ENCODE results near the gene CCDC134.

Gene CCDC134

GRCh38 chr22:41800348-41801146, at the start of gene CCDC134:
Gene CCDC134, plus strand, starts transcription at chr22:41800679. Its CDS starts 8,212 bp downstream, at chr22:41808891.
- Histone ChIP-seq H3K4me3 (ENCODE audit: low read depth in 1 of 2, low read length in 2 of 2) (peak within 1 kb of the TSS; percentile 78 to 91), H3K9me3 (ENCODE audit: control insufficient read depth in 1 of 2, low read length in 2 of 2) (no peaks in the 10 kb centered on the region), H3K9ac (ENCODE audit: low read depth in 1 of 2, low read length in 2 of 2) (peak within 1 kb of the TSS; percentile 93 to 94), H3K27ac (ENCODE audit: low read depth, low read length) (peak within 1 kb of the TSS; percentile 80), H3K4me1 (ENCODE audit: control insufficient read depth in 1 of 2, insufficient read depth in 2 of 2, low read length in 2 of 2) (peaks cover 21 to 23% of the 10 kb centered on the region in 2 donors), H3K36me3 (ENCODE audit: control insufficient read depth in 1 of 2, insufficient read depth in 2 of 2, low read length in 2 of 2) (no peaks in the 10 kb centered on the region), H3K27me3 (ENCODE audit: control insufficient read depth in 1 of 2, insufficient read depth in 2 of 2, low read length in 2 of 2) (no peaks in the 10 kb centered on the region)

- H3K4me3 ChIP-seq (ENCODE audit: low read depth in 1 of 2, low read length in 2 of 2) = no peak overlapping the region
- H3K27me3 ChIP-seq (ENCODE audit: control insufficient read depth in 1 of 2, insufficient read depth in 2 of 2, low read length in 2 of 2) = no peaks in the 10 kb centered on the region
- H3K9me3 ChIP-seq (ENCODE audit: control insufficient read depth in 1 of 2, low read length in 2 of 2) = no peaks in the 10 kb centered on the region
- no peaks in the 10 kb centered on the region for H3K4me1 ChIP-seq (ENCODE audit: control insufficient read depth in 1 of 2, insufficient read depth in 2 of 2, low read length in 2 of 2)
- H3K27ac ChIP-seq (ENCODE audit: low read depth, low read length) = no peak overlapping the region
- H3K36me3 ChIP-seq (ENCODE audit: control insufficient read depth in 1 of 2, insufficient read depth in 2 of 2, low read length in 2 of 2) = no peaks in the 10 kb centered on the region
- H3K9ac ChIP-seq (ENCODE audit: low read depth in 1 of 2, low read length in 2 of 2) = no peak overlapping the region
Measured at GRCh38 chr22:41752011-41752970, 48.2 kb upstream of the CCDC134 start.

GRCh38 chr22:41753984-41754383, 46.5 kb upstream of the CCDC134 start:
- H3K9me3 ChIP-seq (ENCODE audit: control insufficient read depth in 1 of 2, low read length in 2 of 2) = no peaks in the 10 kb centered on the region
- no peaks in the 10 kb centered on the region for H3K27me3 ChIP-seq (ENCODE audit: control insufficient read depth in 1 of 2, insufficient read depth in 2 of 2, low read length in 2 of 2)
- H3K9ac ChIP-seq (ENCODE audit: low read depth in 1 of 2, low read length in 2 of 2) = no peak overlapping the region
- no peak overlapping the region for H3K27ac ChIP-seq (ENCODE audit: low read depth, low read length)
- no peaks in the 10 kb centered on the region for H3K36me3 ChIP-seq (ENCODE audit: control insufficient read depth in 1 of 2, insufficient read depth in 2 of 2, low read length in 2 of 2)
- no peak overlapping the region for H3K4me3 ChIP-seq (ENCODE audit: low read depth in 1 of 2, low read length in 2 of 2)
- no peaks in the 10 kb centered on the region for H3K4me1 ChIP-seq (ENCODE audit: control insufficient read depth in 1 of 2, insufficient read depth in 2 of 2, low read length in 2 of 2)

GRCh38 chr22:41757502-41757901, 43.0 kb upstream of the CCDC134 start:
- no peaks in the 10 kb centered on the region for H3K4me1 ChIP-seq (ENCODE audit: control insufficient read depth in 1 of 2, insufficient read depth in 2 of 2, low read length in 2 of 2)
- H3K27ac ChIP-seq (ENCODE audit: low read depth, low read length) = no peak overlapping the region
- H3K36me3 ChIP-seq (ENCODE audit: control insufficient read depth in 1 of 2, insufficient read depth in 2 of 2, low read length in 2 of 2) = no peaks in the 10 kb centered on the region
- H3K27me3 ChIP-seq (ENCODE audit: control insufficient read depth in 1 of 2, insufficient read depth in 2 of 2, low read length in 2 of 2) = no peaks in the 10 kb centered on the region
- no peaks in the 10 kb centered on the region for H3K9me3 ChIP-seq (ENCODE audit: control insufficient read depth in 1 of 2, low read length in 2 of 2)
- no peak overlapping the region for H3K4me3 ChIP-seq (ENCODE audit: low read depth in 1 of 2, low read length in 2 of 2)
- H3K9ac ChIP-seq (ENCODE audit: low read depth in 1 of 2, low read length in 2 of 2) = no peak overlapping the region

- Histone ChIP-seq H3K4me1 (ENCODE audit: control insufficient read depth in 1 of 2, insufficient read depth in 2 of 2, low read length in 2 of 2) (no peaks in the 10 kb centered on the region), H3K4me3 (ENCODE audit: low read depth in 1 of 2, low read length in 2 of 2) (no peak overlapping the region), H3K27ac (ENCODE audit: low read depth, low read length) (no peak overlapping the region), H3K27me3 (ENCODE audit: control insufficient read depth in 1 of 2, insufficient read depth in 2 of 2, low read length in 2 of 2) (no peaks in the 10 kb centered on the region), H3K9ac (ENCODE audit: low read depth in 1 of 2, low read length in 2 of 2) (no peak overlapping the region), H3K9me3 (ENCODE audit: control insufficient read depth in 1 of 2, low read length in 2 of 2) (no peaks in the 10 kb centered on the region), H3K36me3 (ENCODE audit: control insufficient read depth in 1 of 2, insufficient read depth in 2 of 2, low read length in 2 of 2) (no peaks in the 10 kb centered on the region)
Measured at GRCh38 chr22:41758231-41758630, 42.2 kb upstream of the CCDC134 start.

- no peaks in the 10 kb centered on the region for H3K9me3 ChIP-seq (ENCODE audit: control insufficient read depth in 1 of 2, low read length in 2 of 2)
- H3K27ac ChIP-seq (ENCODE audit: low read depth, low read length) = no peak overlapping the region
- H3K36me3 ChIP-seq (ENCODE audit: control insufficient read depth in 1 of 2, insufficient read depth in 2 of 2, low read length in 2 of 2) = no peaks in the 10 kb centered on the region
Measured at GRCh38 chr22:41762980-41763779, 37.3 kb upstream of the CCDC134 start.

GRCh38 chr22:41766476-41766875, 34.0 kb upstream of the CCDC134 start:
- Histone ChIP-seq H3K4me1 (ENCODE audit: control insufficient read depth in 1 of 2, insufficient read depth in 2 of 2, low read length in 2 of 2) (no peaks in the 10 kb centered on the region), H3K27ac (ENCODE audit: low read depth, low read length) (no peak overlapping the region), H3K4me3 (ENCODE audit: low read depth in 1 of 2, low read length in 2 of 2) (no peak overlapping the region), H3K9me3 (ENCODE audit: control insufficient read depth in 1 of 2, low read length in 2 of 2) (no peaks in the 10 kb centered on the region), H3K27me3 (ENCODE audit: control insufficient read depth in 1 of 2, insufficient read depth in 2 of 2, low read length in 2 of 2) (no peaks in the 10 kb centered on the region), H3K9ac (ENCODE audit: low read depth in 1 of 2, low read length in 2 of 2) (no peak overlapping the region), H3K36me3 (ENCODE audit: control insufficient read depth in 1 of 2, insufficient read depth in 2 of 2, low read length in 2 of 2) (no peaks in the 10 kb centered on the region)

More at GRCh38 chr22:41762980-41763779, 37.3 kb upstream of the CCDC134 start:
- Histone ChIP-seq H3K4me1 (ENCODE audit: control insufficient read depth in 1 of 2, insufficient read depth in 2 of 2, low read length in 2 of 2) (no peaks in the 10 kb centered on the region), H3K9ac (ENCODE audit: low read depth in 1 of 2, low read length in 2 of 2) (no peak overlapping the region), H3K4me3 (ENCODE audit: low read depth in 1 of 2, low read length in 2 of 2) (no peak overlapping the region), H3K27me3 (ENCODE audit: control insufficient read depth in 1 of 2, insufficient read depth in 2 of 2, low read length in 2 of 2) (no peaks in the 10 kb centered on the region)

- Histone ChIP-seq H3K36me3 (ENCODE audit: control insufficient read depth in 1 of 2, insufficient read depth in 2 of 2, low read length in 2 of 2) (no peaks in the 10 kb centered on the region), H3K9ac (ENCODE audit: low read depth in 1 of 2, low read length in 2 of 2) (no peak overlapping the region), H3K9me3 (ENCODE audit: control insufficient read depth in 1 of 2, low read length in 2 of 2) (no peaks in the 10 kb centered on the region), H3K4me3 (ENCODE audit: low read depth in 1 of 2, low read length in 2 of 2) (no peak overlapping the region), H3K27me3 (ENCODE audit: control insufficient read depth in 1 of 2, insufficient read depth in 2 of 2, low read length in 2 of 2) (no peaks in the 10 kb centered on the region), H3K27ac (ENCODE audit: low read depth, low read length) (no peak overlapping the region), H3K4me1 (ENCODE audit: control insufficient read depth in 1 of 2, insufficient read depth in 2 of 2, low read length in 2 of 2) (no peaks in the 10 kb centered on the region)
Measured at GRCh38 chr22:41768430-41768829, 32.0 kb upstream of the CCDC134 start.

GRCh38 chr22:41770715-41771468, 29.6 kb upstream of the CCDC134 start:
- Histone ChIP-seq H3K9me3 (ENCODE audit: control insufficient read depth in 1 of 2, low read length in 2 of 2) (no peaks in the 10 kb centered on the region), H3K4me3 (ENCODE audit: low read depth in 1 of 2, low read length in 2 of 2) (no peak overlapping the region)

More at GRCh38 chr22:41770715-41771468, 29.6 kb upstream of the CCDC134 start:
- H3K27ac ChIP-seq (ENCODE audit: low read depth, low read length) = no peak overlapping the region
- no peaks in the 10 kb centered on the region for H3K4me1 ChIP-seq (ENCODE audit: control insufficient read depth in 1 of 2, insufficient read depth in 2 of 2, low read length in 2 of 2)
- H3K9ac ChIP-seq (ENCODE audit: low read depth in 1 of 2, low read length in 2 of 2) = no peak overlapping the region
- H3K36me3 ChIP-seq (ENCODE audit: control insufficient read depth in 1 of 2, insufficient read depth in 2 of 2, low read length in 2 of 2) = no peaks in the 10 kb centered on the region
- H3K27me3 ChIP-seq (ENCODE audit: control insufficient read depth in 1 of 2, insufficient read depth in 2 of 2, low read length in 2 of 2) = no peaks in the 10 kb centered on the region

Measured in duodenal mucosa (tissue), 2 donors.